ENCODE measurements around the gene THSD7A. TPM values are rescaled to one million over a fixed set of nuclear protein-coding genes. Genes with fewer than 3 reads are reported as not detected.
A peak's percentile ranks its signal among the peaks of the same experiment; 100 is the strongest.

THSD7A gene
- total and polyA plus RNA-seq, 8 donors, result 3.7 to 20.8 (median 17.8) TPM

DNA sequence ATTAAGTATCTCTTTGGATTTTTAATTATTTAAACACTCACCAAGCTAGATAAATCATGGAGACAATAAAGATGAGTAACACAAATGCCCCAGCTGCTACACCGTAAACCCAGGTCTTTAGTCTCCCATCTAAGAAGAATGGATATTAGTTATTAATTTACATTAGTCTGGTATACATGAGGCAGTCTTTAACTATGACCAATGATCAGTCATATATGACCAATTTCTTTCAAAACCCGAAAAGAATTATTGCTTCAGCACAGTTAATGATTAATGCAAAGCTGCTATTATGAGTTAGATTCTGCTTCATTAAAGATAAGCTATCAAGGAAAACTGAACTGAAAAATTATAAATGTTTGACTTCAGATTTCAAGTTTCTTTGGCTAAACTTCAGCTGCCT is 455.5 kb downstream of the THSD7A start:
- TF ChIP-seq, protein P1, sequence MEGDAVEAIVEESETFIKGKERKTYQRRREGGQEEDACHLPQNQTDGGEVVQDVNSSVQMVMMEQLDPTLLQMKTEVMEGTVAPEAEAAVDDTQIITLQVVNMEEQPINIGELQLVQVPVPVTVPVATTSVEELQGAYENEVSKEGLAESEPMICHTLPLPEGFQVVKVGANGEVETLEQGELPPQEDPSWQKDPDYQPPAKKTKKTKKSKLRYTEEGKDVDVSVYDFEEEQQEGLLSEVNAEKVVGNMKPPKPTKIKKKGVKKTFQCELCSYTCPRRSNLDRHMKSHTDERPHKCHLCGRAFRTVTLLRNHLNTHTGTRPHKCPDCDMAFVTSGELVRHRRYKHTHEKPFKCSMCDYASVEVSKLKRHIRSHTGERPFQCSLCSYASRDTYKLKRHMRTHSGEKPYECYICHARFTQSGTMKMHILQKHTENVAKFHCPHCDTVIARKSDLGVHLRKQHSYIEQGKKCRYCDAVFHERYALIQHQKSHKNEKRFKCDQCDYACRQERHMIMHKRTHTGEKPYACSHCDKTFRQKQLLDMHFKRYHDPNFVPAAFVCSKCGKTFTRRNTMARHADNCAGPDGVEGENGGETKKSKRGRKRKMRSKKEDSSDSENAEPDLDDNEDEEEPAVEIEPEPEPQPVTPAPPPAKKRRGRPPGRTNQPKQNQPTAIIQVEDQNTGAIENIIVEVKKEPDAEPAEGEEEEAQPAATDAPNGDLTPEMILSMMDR (IDR thresholded peaks at IDR 0.05), result no peak
- Histone ChIP-seq H3K4me3 (no peak overlapping the region), H3K9me3 (no peaks in the 10 kb centered on the region), H3K36me3 (no peaks in the 10 kb centered on the region), H3K4me1 (no peaks in the 10 kb centered on the region), H3K27me3 (no peaks in the 10 kb centered on the region), H3K27ac (no peak overlapping the region)
- DNase-seq, result no peak
- ATAC-seq, result no peak
- intact Hi-C loops (cut with DNase I), result no loop called here

GRCh38 chr7:11374629-11375028 is 457.4 kb downstream of the THSD7A start:
- no peak for DNase-seq
- intact Hi-C loops (cut with DNase I), result no loop called here
- no peaks in the 10 kb centered on the region for H3K27me3 ChIP-seq
- ATAC-seq, result no peak
- no peak overlapping the region for H3K4me3 ChIP-seq
- no peaks in the 10 kb centered on the region for H3K36me3 ChIP-seq
- no peak overlapping the region for H3K27ac ChIP-seq
- H3K9me3 ChIP-seq, result no peaks in the 10 kb centered on the region
- no peaks in the 10 kb centered on the region for H3K4me1 ChIP-seq
- TF ChIP-seq, protein P1 (IDR thresholded peaks at IDR 0.05), result no peak

DNA sequence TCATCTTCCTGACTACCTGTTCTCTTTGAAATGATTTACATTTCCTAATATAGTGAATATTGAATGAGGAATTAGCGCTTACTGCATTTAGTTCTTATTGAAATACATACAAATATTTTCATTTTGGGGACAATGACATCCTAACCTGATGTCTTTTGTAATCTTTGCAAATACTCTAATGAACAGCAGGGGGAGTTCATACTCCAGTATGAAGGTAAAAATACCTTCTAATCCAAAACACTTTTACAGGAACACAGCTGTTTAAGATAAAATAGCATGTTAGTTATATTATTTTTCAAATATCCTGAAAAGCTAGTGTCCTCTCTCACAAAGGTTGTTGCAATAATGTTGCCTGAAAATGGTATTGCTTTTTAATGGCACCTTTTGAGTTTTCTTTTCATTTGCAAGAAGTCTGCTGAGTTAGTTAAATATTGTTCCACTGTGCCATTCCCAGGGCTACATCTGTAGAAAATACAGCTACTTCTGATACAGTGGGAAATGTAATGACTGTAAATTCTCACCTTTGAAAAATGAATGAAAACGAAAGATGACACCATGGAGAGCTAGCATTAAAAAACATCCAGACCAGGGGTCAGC is 458.4 kb downstream of the THSD7A start:
- Histone ChIP-seq H3K36me3 (no peaks in the 10 kb centered on the region), H3K27ac (no peak overlapping the region), H3K4me1 (no peaks in the 10 kb centered on the region), H3K9me3 (no peaks in the 10 kb centered on the region), H3K27me3 (no peaks in the 10 kb centered on the region), H3K4me3 (no peak overlapping the region)
- DNase-seq (peak in 1 of 4 donors; percentile 9), ATAC-seq (no peak)
- intact Hi-C loops (cut with DNase I), result no loop called here
- TF ChIP-seq, protein P1 (IDR thresholded peaks at IDR 0.05), result peak in 1 of 2 donors; percentile 35

DNA sequence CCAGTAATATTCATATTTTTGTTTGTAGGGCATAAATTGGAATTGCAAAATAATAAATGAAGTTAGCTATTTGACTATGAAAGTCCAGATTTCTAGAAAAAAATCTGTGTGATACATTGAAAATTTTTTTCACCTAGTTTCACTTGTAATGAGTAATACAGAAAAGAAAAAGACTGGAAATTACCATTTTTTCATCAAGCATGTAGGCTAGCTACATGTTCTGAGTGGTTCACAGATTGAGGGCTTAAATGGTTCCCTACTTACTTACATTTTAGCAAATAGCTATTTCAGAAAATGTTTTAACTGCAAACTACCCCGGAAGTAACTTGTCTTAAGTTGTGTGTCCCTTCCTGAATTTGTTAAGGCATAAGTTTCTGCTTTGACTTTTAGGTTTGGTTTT is 462.3 kb downstream of the THSD7A start:
- intact Hi-C loops (cut with DNase I), result no loop called here
- no peak overlapping the region for H3K27ac ChIP-seq

DNA sequence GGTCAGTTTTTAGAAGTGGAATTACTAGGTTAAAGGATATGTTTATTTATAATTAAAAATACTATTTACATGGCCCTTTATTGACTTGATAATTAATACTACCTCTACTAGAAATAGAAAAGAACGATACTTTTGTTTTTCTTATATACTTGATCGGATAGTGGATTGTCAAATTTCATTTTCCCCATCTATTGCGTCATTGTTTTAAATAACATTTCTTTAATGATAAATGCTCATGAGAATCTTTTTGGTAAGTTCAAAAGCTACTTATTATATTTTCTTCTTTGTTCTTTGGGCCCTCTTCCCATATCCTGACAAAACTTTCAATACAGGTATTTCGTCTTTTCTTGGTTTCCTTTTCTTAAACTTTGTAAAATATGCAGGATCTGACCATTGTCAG is 465.9 kb downstream of the THSD7A start:
- DNase-seq, result no peak
- no peaks in the 10 kb centered on the region for H3K9me3 ChIP-seq
- TF ChIP-seq, protein P1 (IDR thresholded peaks at IDR 0.05), result no peak
- ATAC-seq, result no peak
- H3K27me3 ChIP-seq, result no peaks in the 10 kb centered on the region
- no peak overlapping the region for H3K4me3 ChIP-seq
- H3K4me1 ChIP-seq, result no peaks in the 10 kb centered on the region
- intact Hi-C loops (cut with DNase I), result no loop called here
- H3K36me3 ChIP-seq, result no peaks in the 10 kb centered on the region
- no peak overlapping the region for H3K27ac ChIP-seq

More for the DNA sequence above, 462.3 kb downstream of the THSD7A start:
- H3K4me1 ChIP-seq, result no peaks in the 10 kb centered on the region
- no peak for DNase-seq
- ATAC-seq, result no peak
- no peaks in the 10 kb centered on the region for H3K9me3 ChIP-seq
- H3K36me3 ChIP-seq, result no peaks in the 10 kb centered on the region
- no peak overlapping the region for H3K4me3 ChIP-seq
- TF ChIP-seq, protein P1 (IDR thresholded peaks at IDR 0.05), result no peak
- no peaks in the 10 kb centered on the region for H3K27me3 ChIP-seq
